HFF-Myc (cell line): ENCODE measurements around the gene CACNA1E.

Source experiments
- DNase-seq: peaks from one replicate; pipeline ENCODE4 v3.0.0-alpha.2; 2011; ENCODE audit warnings: low read depth; ENCODE audit errors: extremely low read depth
- H3K4me3 ChIP-seq: replicated peaks from 2 replicates; pipeline ENCODE4 v1.5.1; 2011; ENCODE audit warnings: low read depth, mild to moderate bottlenecking, control low read depth, low read length
- TF ChIP-seq, protein P1 (sequence below): IDR thresholded peaks from 2 replicates; pipeline ENCODE4 v1.5.1; 2012; ENCODE audit warnings: mild to moderate bottlenecking, low read depth, low read length, control low read depth; ENCODE audit errors: missing control alignments

Gene CACNA1E

GRCh38 chr1:181768930-181769280 is 285.6 kb downstream of the CACNA1E start:
- H3K4me3 ChIP-seq = no peak overlapping the region
- DNase-seq = no peak
- TF ChIP-seq, protein P1, sequence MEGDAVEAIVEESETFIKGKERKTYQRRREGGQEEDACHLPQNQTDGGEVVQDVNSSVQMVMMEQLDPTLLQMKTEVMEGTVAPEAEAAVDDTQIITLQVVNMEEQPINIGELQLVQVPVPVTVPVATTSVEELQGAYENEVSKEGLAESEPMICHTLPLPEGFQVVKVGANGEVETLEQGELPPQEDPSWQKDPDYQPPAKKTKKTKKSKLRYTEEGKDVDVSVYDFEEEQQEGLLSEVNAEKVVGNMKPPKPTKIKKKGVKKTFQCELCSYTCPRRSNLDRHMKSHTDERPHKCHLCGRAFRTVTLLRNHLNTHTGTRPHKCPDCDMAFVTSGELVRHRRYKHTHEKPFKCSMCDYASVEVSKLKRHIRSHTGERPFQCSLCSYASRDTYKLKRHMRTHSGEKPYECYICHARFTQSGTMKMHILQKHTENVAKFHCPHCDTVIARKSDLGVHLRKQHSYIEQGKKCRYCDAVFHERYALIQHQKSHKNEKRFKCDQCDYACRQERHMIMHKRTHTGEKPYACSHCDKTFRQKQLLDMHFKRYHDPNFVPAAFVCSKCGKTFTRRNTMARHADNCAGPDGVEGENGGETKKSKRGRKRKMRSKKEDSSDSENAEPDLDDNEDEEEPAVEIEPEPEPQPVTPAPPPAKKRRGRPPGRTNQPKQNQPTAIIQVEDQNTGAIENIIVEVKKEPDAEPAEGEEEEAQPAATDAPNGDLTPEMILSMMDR = no peak

DNA sequence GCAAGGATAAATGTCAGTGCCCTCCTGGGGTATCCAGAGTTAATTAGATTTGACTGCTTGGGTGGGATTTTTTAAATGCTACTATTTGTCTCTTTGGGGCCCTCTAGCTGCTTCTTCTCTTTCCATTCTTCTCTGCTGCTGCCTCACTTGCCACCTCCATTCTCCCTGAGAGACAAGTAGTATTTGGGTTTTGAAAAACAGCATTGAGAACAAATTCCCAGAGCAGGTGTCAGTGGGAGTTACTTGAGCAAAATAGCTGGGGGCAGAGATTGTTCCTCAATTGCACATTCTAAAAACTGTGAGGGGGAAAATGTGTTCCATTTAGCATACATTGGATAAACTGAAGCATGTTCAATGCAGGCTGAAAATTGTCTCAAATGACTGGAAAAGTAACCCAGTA is 286.5 kb downstream of the CACNA1E start:
- DNase-seq = no peak
- TF ChIP-seq, protein P1 = no peak
- no peak overlapping the region for H3K4me3 ChIP-seq

GRCh38 chr1:181772714-181773113 is 289.4 kb downstream of the CACNA1E start:
- no peak overlapping the region for H3K4me3 ChIP-seq
- DNase-seq = no peak
- TF ChIP-seq, protein P1 = no peak

- no peak for DNase-seq
- TF ChIP-seq, protein P1 = no peak
These were observed 292.7 kb downstream of the CACNA1E start for GRCh38 chr1:181776044-181776443.

DNA sequence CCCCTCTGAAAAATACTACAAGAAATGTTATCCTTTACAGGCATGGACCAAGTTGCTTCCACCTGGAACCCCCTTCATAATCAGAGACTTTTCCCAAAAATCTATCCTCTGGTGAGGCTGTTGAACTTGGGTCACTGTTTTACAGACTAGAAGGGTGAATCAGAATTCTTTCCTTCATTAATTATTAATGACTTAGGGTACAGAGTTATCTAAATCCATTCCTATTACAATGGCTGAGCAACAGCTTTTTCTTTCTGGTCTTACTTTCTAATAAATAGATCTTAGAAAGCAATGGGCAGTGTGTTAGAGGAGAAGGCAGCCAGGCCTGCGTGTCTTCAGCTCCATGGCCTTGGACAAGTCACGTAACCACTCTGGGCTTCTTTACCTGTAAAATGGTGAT is 294.0 kb downstream of the CACNA1E start:
- TF ChIP-seq, protein P1 = no peak

More at GRCh38 chr1:181776044-181776443, 292.7 kb downstream of the CACNA1E start:
- no peak overlapping the region for H3K4me3 ChIP-seq

DNA sequence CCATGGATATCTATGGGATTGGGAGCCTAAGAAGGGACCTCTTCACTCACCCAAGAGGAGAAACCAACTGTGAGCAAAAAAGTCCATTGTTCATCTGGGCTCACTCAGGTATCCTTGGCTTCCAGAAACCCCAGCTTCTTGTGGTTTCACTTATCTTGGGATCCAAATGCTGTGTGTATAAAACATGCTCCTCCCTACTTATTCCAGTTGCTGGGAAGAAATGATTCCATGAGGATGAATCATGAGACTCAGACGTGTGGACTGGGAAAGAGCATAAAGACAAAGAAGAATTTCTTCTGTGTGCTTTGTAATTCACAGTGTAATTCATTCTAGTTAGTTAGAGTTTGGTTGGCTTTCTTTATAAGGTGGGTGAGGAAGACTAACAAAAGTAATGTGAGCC is 294.5 kb downstream of the CACNA1E start:
- TF ChIP-seq, protein P1 = no peak
- DNase-seq = no peak
- no peak overlapping the region for H3K4me3 ChIP-seq

More for the DNA sequence above, 294.0 kb downstream of the CACNA1E start:
- DNase-seq = no peak
- H3K4me3 ChIP-seq = no peak overlapping the region

DNA sequence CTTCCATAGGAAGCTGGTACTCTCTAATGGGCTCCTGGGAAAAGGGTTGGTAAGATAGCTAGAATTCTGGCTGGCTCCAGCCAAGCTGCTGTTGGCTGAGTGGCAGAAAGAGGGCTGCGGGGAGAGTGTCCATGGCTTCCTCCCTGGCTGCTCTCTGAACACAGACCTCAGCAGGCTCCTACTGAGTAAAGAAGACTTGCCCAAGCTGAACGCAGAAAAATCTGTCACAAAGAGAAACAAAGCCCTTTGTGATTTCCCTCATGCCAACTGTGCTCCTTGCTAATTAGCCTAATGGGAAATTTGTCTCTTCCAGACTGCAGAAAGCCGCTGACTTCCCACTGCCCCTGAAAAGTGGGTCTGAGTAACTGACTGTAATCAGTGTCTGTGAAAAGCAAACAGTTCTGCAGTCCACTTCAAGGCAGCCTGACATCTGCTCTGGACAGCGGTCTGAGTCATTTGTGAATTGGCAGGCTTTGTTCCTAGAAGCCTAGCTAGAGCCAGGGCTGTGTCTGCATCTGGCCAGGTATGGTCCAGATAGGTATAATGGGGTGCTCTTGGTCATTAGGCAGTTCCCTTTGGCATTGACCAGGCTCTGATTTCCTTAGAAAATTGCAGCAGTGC is 295.4 kb downstream of the CACNA1E start:
- no peak overlapping the region for H3K4me3 ChIP-seq
- DNase-seq = no peak
- TF ChIP-seq, protein P1 = no peak
